ENCODE results near the gene SLC35F1.

GRCh38 chr6:118161343-118161742, 254.3 kb downstream of the SLC35F1 start:
- TF ChIP-seq POLR2A (IDR thresholded peaks at IDR 0.05) (no peak), CTCF (IDR thresholded peaks at IDR 0.05) (no peak)
